Measurements from ENCODE around the gene ZNF599.
"Not testable (repeated sequence)": the region's sequence is repeated elsewhere in the genome, so short reads cannot be mapped to it uniquely, and the experiment has no call there.

The ZNF599 gene

GRCh38 chr19:34772697-34773554, at the start of gene ZNF599:
Gene ZNF599 (minus strand): TSS chr19:34773215. CDS start chr19:34772841, 374 bp downstream.
- no peak for TF ChIP-seq CTCF (IDR thresholded peaks at IDR 0.05; ENCODE audit: low read depth, low read length)
- H3K4me3 ChIP-seq (replicated peaks in 1 of 2; ENCODE audit: low read depth in 2 of 2, low read length in 2 of 2), result peak within 1 kb of the TSS; percentile 69 to 84
- DNase-seq (ENCODE audit: low read depth in 2 of 2), result peak; percentile 88 to 91

GRCh38 chr19:34818270-34818669, 45.3 kb upstream of the ZNF599 start:
- TF ChIP-seq CTCF (IDR thresholded peaks at IDR 0.05; ENCODE audit: low read depth, low read length), result no peak
- no peak overlapping the region for H3K4me3 ChIP-seq (replicated peaks in 1 of 2; ENCODE audit: low read depth in 2 of 2, low read length in 2 of 2)
- no peak for DNase-seq (ENCODE audit: low read depth in 2 of 2)

GRCh38 chr19:34816708-34817107, 43.7 kb upstream of the ZNF599 start:
- H3K4me3 ChIP-seq (replicated peaks in 1 of 2; ENCODE audit: low read depth in 2 of 2, low read length in 2 of 2), result no peak overlapping the region
- no peak for DNase-seq (ENCODE audit: low read depth in 2 of 2)
- TF ChIP-seq CTCF (IDR thresholded peaks at IDR 0.05; ENCODE audit: low read depth, low read length), result no peak

GRCh38 chr19:34808566-34808965, 35.6 kb upstream of the ZNF599 start:
- DNase-seq (ENCODE audit: low read depth in 2 of 2), result peak; percentile 40 to 85
- TF ChIP-seq CTCF (IDR thresholded peaks at IDR 0.05; ENCODE audit: low read depth, low read length), result no peak
- no peak overlapping the region for H3K4me3 ChIP-seq (replicated peaks in 1 of 2; ENCODE audit: low read depth in 2 of 2, low read length in 2 of 2)

GRCh38 chr19:34806976-34807860, 34.2 kb upstream of the ZNF599 start:
- H3K4me3 ChIP-seq (replicated peaks in 1 of 2; ENCODE audit: low read depth in 2 of 2, low read length in 2 of 2), result no peak overlapping the region
- DNase-seq (ENCODE audit: low read depth in 2 of 2), result peak in 1 of 2 donors; percentile 6
- TF ChIP-seq CTCF (IDR thresholded peaks at IDR 0.05; ENCODE audit: low read depth, low read length), result no peak

GRCh38 chr19:34804115-34804514, 31.1 kb upstream of the ZNF599 start:
- DNase-seq (ENCODE audit: low read depth in 2 of 2), result no peak
- TF ChIP-seq CTCF (IDR thresholded peaks at IDR 0.05; ENCODE audit: low read depth, low read length), result no peak
- no peak overlapping the region for H3K4me3 ChIP-seq (replicated peaks in 1 of 2; ENCODE audit: low read depth in 2 of 2, low read length in 2 of 2)

- not testable (repeated sequence) for H3K4me3 ChIP-seq (replicated peaks in 1 of 2; ENCODE audit: low read depth in 2 of 2, low read length in 2 of 2); DNase-seq (ENCODE audit: low read depth in 2 of 2)
These were observed 23.9 kb upstream of the ZNF599 start for GRCh38 chr19:34796953-34797352.
